MG63 (cell line): ENCODE results near the gene TMEM89. TPM values are rescaled to one million over a fixed set of nuclear protein-coding genes. Genes with fewer than 3 reads are reported as not detected.

Source experiments
- DNase-seq: peaks from one replicate; pipeline ENCODE4 v3.0.0-alpha.2; 2020
- H3K27me3 ChIP-seq: fragments of 250-450 bp; sonication (Bioruptor Pico); 2 replicates; pipeline ENCODE4 v1.5.1; 2020; ENCODE audit warnings: mild to moderate bottlenecking, moderate library complexity
- H3K36me3 ChIP-seq: fragments of 250-450 bp; sonication (Bioruptor Pico); 2 replicates; pipeline ENCODE4 v1.5.1; 2020; ENCODE audit warnings: mild to moderate bottlenecking, moderate library complexity
- H3K4me3 ChIP-seq: fragments of 250-450 bp; sonication (Bioruptor Pico); 2 replicates; pipeline ENCODE4 v1.5.1; 2020; ENCODE audit warnings: mild to moderate bottlenecking, moderate library complexity
- H3K9me3 ChIP-seq: fragments of 250-450 bp; sonication (Bioruptor Pico); 2 replicates; pipeline ENCODE4 v1.5.1; 2020; ENCODE audit warnings: mild to moderate bottlenecking, moderate library complexity
- total RNA-seq: library from RNA; depleted of rRNA; stranded (reverse); fragments of >200 nt; shearing (Covaris generic); gene quantifications from 2 replicates; pipeline ENCODE4 v1.2.3, GENCODE V29; 2014; ENCODE audit warnings: low replicate concordance; rRNA removed

The TMEM89 gene
- total RNA-seq, 1 experiment from 2014 or later, result not detected

DNA sequence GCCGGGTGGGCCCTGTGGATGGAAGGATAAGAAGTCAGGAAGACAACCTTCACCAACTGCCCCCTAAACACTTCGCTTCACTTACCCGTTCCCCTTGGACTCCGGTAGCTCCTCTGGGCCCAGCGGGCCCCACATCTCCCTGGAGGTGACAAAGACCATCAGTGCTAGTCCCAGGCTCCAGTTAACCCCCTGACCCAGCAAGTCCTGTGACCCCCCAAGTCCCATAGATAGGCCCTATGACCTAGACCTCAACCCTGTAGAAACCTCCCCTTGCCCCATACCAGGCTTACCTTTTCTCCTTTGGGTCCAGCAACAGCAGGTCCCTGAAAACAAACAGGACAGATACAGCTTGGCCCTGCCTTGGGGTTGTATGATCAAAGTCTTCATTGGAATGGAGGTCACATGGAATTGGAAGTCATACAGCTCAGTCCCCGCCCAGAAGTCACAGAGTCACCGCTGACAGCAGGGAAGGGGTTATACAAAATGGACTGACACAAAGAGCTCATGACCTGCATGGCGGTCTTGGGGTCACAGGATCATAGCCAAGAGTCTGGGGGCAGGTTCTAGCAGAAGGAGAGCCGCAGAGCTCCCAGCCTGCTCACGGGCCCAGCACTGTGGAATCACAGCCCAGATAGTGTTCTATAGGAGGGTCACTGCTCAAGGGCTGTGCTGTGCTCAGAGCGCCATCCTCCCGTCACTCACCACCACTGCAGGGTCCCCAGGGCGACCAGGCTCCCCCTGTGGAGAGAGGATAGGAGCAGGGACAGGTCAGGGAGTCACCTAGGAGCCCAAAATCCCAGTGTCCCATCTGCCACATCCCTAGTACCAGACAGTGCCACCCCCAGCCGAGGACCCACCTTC lies 39.7 kb downstream of the TMEM89 start:
- Histone ChIP-seq H3K27me3 (no peaks in the 10 kb centered on the region), H3K36me3 (no peaks in the 10 kb centered on the region), H3K4me3 (no peak overlapping the region), H3K9me3 (no peaks in the 10 kb centered on the region)
- DNase-seq, result no peak

DNA sequence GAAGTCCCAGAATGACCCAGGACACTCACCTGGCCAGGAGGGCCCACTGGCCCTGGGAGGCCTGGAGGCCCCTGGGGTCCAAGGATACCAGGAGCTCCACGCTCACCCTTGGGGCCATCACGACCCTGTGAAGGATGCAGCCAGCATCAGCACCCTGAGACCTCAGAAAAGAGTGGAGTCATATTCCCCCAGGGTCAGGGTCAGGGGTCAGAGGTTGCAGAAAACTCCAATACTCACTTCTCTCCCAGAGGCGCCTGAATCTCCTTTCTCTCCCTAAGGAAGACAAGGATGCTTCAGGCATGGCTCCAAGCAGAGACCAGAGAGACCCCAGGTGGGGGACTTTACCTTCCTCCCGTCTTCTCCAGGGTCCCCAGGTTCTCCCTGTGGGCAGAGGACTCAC lies 44.9 kb downstream of the TMEM89 start:
- Histone ChIP-seq H3K9me3 (no peaks in the 10 kb centered on the region), H3K4me3 (no peak overlapping the region), H3K27me3 (no peaks in the 10 kb centered on the region), H3K36me3 (no peaks in the 10 kb centered on the region)
- DNase-seq, result no peak

DNA sequence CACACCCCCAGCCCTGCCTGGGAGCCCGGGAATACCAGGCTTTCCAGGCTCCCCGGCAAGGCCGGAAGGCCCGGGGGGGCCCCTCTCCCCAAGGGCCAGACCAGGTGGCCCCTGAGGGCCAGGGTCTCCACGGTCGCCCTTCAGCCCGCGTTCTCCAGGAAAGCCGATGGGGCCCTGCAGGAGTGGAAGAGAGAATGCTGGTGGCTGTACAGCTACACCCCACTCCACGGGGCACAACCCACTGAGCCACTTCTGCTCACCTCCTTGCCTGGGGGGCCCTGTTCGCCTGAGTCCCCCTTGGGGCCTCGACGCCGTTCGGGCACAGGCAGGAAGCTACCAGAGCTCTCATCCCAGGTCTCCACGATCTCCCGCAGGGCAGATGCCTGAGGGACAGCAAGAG lies 46.2 kb downstream of the TMEM89 start:
- Histone ChIP-seq H3K27me3 (no peaks in the 10 kb centered on the region), H3K36me3 (no peaks in the 10 kb centered on the region), H3K4me3 (no peak overlapping the region), H3K9me3 (no peaks in the 10 kb centered on the region)
- no peak for DNase-seq

DNA sequence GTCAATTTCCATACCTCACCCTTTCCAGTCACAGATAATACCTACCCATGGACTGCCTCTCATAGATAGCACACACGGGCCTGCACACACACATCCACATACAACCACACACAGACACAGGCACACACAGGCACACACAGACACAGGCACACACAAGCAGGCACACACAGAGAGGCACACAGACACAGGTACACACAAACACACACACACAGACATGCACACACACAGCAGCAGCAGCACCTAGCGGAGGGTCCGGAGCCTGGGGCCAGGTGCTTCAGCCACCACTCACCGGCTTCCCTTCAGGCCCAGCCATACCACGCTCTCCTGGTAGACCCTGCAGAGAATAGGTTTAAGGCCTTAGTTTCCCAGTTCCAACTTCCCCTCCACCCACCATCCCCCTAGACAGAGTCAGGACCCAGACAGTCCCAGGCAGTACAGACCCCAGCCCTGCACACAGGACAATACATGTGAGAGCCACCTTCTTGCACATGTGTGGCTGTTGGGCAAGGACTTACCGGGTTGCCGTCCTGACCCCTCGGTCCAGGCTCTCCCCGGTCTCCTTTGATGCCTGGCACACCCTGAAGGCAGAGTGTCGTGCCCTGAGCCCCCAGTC lies 47.5 kb downstream of the TMEM89 start:
- Histone ChIP-seq H3K36me3 (no peaks in the 10 kb centered on the region), H3K9me3 (no peaks in the 10 kb centered on the region), H3K27me3 (no peaks in the 10 kb centered on the region), H3K4me3 (no peak overlapping the region)
- DNase-seq, result no peak

DNA sequence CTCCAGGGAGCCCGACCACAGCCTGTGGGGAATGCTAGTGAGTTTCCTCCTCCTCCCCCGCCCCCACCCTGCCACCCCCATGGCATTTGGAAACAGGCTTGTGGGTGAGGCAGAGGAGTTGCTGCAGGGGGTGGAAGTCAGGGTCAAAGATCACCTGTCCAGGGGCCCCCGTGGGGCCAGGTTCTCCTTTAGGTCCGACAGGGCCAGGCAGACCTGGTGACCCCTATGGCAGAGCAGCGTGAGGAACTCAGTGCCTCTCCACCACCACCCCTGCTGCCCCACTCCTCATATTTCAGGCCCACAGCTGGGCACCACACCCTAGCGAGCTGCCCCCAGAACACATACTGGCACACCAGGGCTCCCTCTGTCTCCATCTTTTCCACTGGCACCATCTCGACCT lies 49.1 kb downstream of the TMEM89 start:
- Histone ChIP-seq H3K27me3 (no peaks in the 10 kb centered on the region), H3K9me3 (no peaks in the 10 kb centered on the region), H3K4me3 (no peak overlapping the region), H3K36me3 (no peaks in the 10 kb centered on the region)
- no peak for DNase-seq

DNA sequence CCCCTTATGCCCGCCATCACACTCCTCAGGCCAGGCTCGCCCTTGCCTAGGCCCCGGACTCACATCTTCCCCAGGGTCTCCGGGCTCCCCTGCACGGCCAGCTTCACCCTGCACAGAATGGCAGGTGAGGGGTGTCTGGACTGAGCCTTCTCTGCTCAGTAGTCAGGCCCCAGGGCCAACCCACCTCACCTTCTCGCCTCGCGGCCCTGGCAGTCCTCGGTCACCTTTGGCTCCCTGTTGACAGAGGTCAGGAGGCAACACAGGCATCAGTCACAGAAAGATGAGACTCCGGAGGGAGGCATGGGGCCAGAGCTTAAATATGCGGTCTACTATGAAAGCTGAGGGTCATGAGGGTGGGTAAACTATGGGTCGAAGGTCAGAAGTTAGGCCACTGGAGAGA lies 49.6 kb downstream of the TMEM89 start:
- Histone ChIP-seq H3K4me3 (no peak overlapping the region), H3K27me3 (no peaks in the 10 kb centered on the region), H3K9me3 (no peaks in the 10 kb centered on the region), H3K36me3 (no peaks in the 10 kb centered on the region)
- DNase-seq, result no peak

Other genes with a start within 250 kb of the TMEM89 start
- gene FBXW12, start 249.6 kb downstream of the TMEM89 start, total RNA-seq, result not detected in 2 replicates
- 1.6 and 7.0 TPM in 2 replicates for gene PLXNB1, start 191.7 kb downstream of the TMEM89 start, total RNA-seq
- 26.9 and 28.6 TPM in 2 replicates for gene CCDC51, start 181.7 kb downstream of the TMEM89 start, total RNA-seq
- gene TMA7, start 181.5 kb downstream of the TMEM89 start, total RNA-seq, result 316 and 348 TPM in 2 replicates
- gene ATRIP, start 175.0 kb downstream of the TMEM89 start, total RNA-seq, result 6.8 and 25.3 TPM in 2 replicates
- 94.4 and 113 TPM in 2 replicates for gene SHISA5, start 117.6 kb downstream of the TMEM89 start, total RNA-seq
- gene PFKFB4, start 65.0 kb downstream of the TMEM89 start, total RNA-seq, result 0.84 and 3.2 TPM in 2 replicates
- 1.1 TPM in 1 of 2 replicates, not detected in the other for gene UCN2, start 58.0 kb downstream of the TMEM89 start, total RNA-seq
- gene COL7A1, start 26.4 kb downstream of the TMEM89 start, total RNA-seq, result 1.3 and 12.2 TPM in 2 replicates
- gene UQCRC1, start 12.1 kb downstream of the TMEM89 start, total RNA-seq, result 199 and 243 TPM in 2 replicates
- 4.4 and 9.7 TPM in 2 replicates for gene SLC26A6, start 13.7 kb upstream of the TMEM89 start, total RNA-seq
- gene CELSR3, start 41.1 kb upstream of the TMEM89 start, total RNA-seq, result 0.05 and 0.16 TPM in 2 replicates
- gene NCKIPSD, start 64.1 kb upstream of the TMEM89 start, total RNA-seq, result 2.0 and 4.8 TPM in 2 replicates
- gene IP6K2, start 95.5 kb upstream of the TMEM89 start, total RNA-seq, result 14.6 and 15.9 TPM in 2 replicates
- 7.8 and 11.0 TPM in 2 replicates for gene PRKAR2A, start 226.1 kb upstream of the TMEM89 start, total RNA-seq